Endothelial cell of umbilical vein (primary cell): ENCODE data around the gene SYNM. TPM values are rescaled to one million over a fixed set of nuclear protein-coding genes. Genes with fewer than 3 reads are reported as not detected.

Experiments
- BruUV-seq: library from RNA; stranded (reverse); fragments of 400-500 nt; replicated peaks from 2 replicates; lab custom pipeline; 2021; lab: Mats Ljungman, UMichigan
- CTCF ChIA-PET: fragments of 300-600, 350-600 bp; sonication (Branson Sonifier 250); formaldehyde crosslinking; loops from one replicate; lab custom pipeline; 2021; ENCODE audit warnings: antibody characterized with exemption, inconsistent platforms; lab: Charles Lee
- POLR2A ChIA-PET: fragments of 300-600, 350-600 bp; sonication (Branson Sonifier 250); formaldehyde crosslinking; loops from one replicate; lab custom pipeline; 2021; ENCODE audit warnings: antibody characterized with exemption, inconsistent platforms; lab: Charles Lee
- DNase-seq: peaks from one replicate; pipeline ENCODE4 v3.0.0-alpha.2; 2011; ENCODE audit warnings: low read depth, low spot score
- FAIRE-seq: peaks from 2 replicates; lab custom pipeline; 2011; peaks lifted over from hg19 to GRCh38; lab: Jason Lieb, UNC
- H2AFZ ChIP-seq: 2 replicates; pipeline ENCODE4 v1.6.0; 2012; ENCODE audit warnings: low read depth, low read length, control low read depth, inconsistent platforms
- H3K27ac ChIP-seq: 2 replicates; pipeline ENCODE4 v1.5.1; 2011; ENCODE audit warnings: low read depth, mild to moderate bottlenecking, control low read depth, low read length, moderate library complexity; ENCODE audit not compliant: insufficient read depth
- H3K27me3 ChIP-seq, 2 experiments: 2 replicates each; pipeline versions ENCODE4 v1.6.0 to v1.6.1; 2011; ENCODE audit warnings: low read length in 2 of 2, mixed read lengths in 1 of 2; ENCODE audit not compliant: control insufficient read depth in 2 of 2, insufficient read depth in 2 of 2
- H3K36me3 ChIP-seq, 2 experiments: 2 replicates in 1 of 2; 3 replicates in 1 of 2; pipeline ENCODE4 v1.5.1; 2011; ENCODE audit warnings: low read length in 2 of 2, mild to moderate bottlenecking in 1 of 2, moderate library complexity in 1 of 2; ENCODE audit not compliant: control insufficient read depth in 2 of 2, insufficient read depth in 2 of 2; ENCODE audit errors: extremely low read depth in 1 of 2
- H3K4me1 ChIP-seq: 3 replicates; pipeline ENCODE4 v1.5.1; 2011; ENCODE audit warnings: mild to moderate bottlenecking, low read length; ENCODE audit not compliant: control insufficient read depth, insufficient read depth; ENCODE audit errors: extremely low read depth
- H3K4me2 ChIP-seq: 2 replicates; pipeline ENCODE4 v1.6.1; 2011; ENCODE audit warnings: low read length, control low read depth, mixed read lengths; ENCODE audit not compliant: insufficient read depth
- H3K4me3 ChIP-seq, 3 experiments: fragments of 200-600 bp in 1 of 3; sonication (generic), shearing (Covaris generic) in 1 of 3; replicated peaks in 1 of 3; 2 replicates each; pipeline ENCODE4 v1.5.1; 2011 to 2016; ENCODE audit warnings: control low read depth in 3 of 3, low read length in 3 of 3, mild to moderate bottlenecking in 2 of 3, inconsistent platforms in 1 of 3, low read depth in 1 of 3, moderate library complexity in 1 of 3; ENCODE audit not compliant: insufficient read depth in 1 of 3
- H3K79me2 ChIP-seq: 2 replicates; pipeline ENCODE4 v1.6.0; 2012; ENCODE audit warnings: low read length, inconsistent platforms; ENCODE audit not compliant: control insufficient read depth, insufficient read depth
- H3K9ac ChIP-seq: replicated peaks from 2 replicates; pipeline ENCODE3; 2011; ENCODE audit warnings: low read length, control low read depth; ENCODE audit not compliant: insufficient read depth; ENCODE audit errors: extremely low read depth
- H3K9me1 ChIP-seq: replicated peaks from 3 replicates; pipeline ENCODE4 v1.6.0; 2011; ENCODE audit warnings: mild to moderate bottlenecking, low read length; ENCODE audit not compliant: control insufficient read depth, insufficient read depth; ENCODE audit errors: extremely low read depth
- H3K9me3 ChIP-seq: replicated peaks from 2 replicates; pipeline ENCODE4 v1.5.1; 2012; ENCODE audit warnings: low read length, inconsistent platforms; ENCODE audit not compliant: control insufficient read depth, insufficient read depth
- H4K20me1 ChIP-seq: replicated peaks from 2 replicates; pipeline ENCODE3; 2011; ENCODE audit warnings: mild to moderate bottlenecking, low read length; ENCODE audit not compliant: control insufficient read depth, insufficient read depth; ENCODE audit errors: extremely low read depth
- EZH2 ChIP-seq: IDR thresholded peaks from 2 replicates; pipeline ENCODE4 v1.6.1; 2012; ENCODE audit warnings: borderline replicate concordance, low read depth, mild to moderate bottlenecking, moderate library complexity, low read length, inconsistent platforms; ENCODE audit not compliant: severe bottlenecking
- GATA2 ChIP-seq: IDR thresholded peaks from 2 replicates; pipeline ENCODE4 v1.7.0; 2011; ENCODE audit warnings: low read depth, mild to moderate bottlenecking, moderate library complexity, mixed read lengths, low read length; ENCODE audit not compliant: insufficient read length, insufficient read depth
- JUN ChIP-seq: IDR thresholded peaks from 2 replicates; pipeline ENCODE4 v1.6.1; 2011; ENCODE audit warnings: borderline replicate concordance, low read depth; ENCODE audit not compliant: insufficient read length, insufficient read depth
- MAX ChIP-seq: IDR thresholded peaks from 2 replicates; pipeline ENCODE4 v1.6.1; 2011; ENCODE audit not compliant: insufficient read depth, insufficient read length
- POLR2A ChIP-seq: IDR thresholded peaks from 2 replicates; pipeline ENCODE4 v1.6.1; 2012; ENCODE audit warnings: low read depth, mild to moderate bottlenecking, control low read depth, low read length
- POLR2AphosphoS5 ChIP-seq: IDR thresholded peaks from 2 replicates; pipeline ENCODE4 v1.6.1; 2012; ENCODE audit warnings: low read depth, mild to moderate bottlenecking, control low read depth, low read length, moderate library complexity; ENCODE audit not compliant: insufficient read depth
- dilution Hi-C: fragments of 300-500 bp; cut with MboI; formaldehyde crosslinking; loops from one replicate; pipeline ENCODE4 v1.15.0; 2019; ENCODE audit warnings: low sequenced_read_pairs; ENCODE audit not compliant: extremely low pct_ligation_motif_present
- intact Hi-C: fragments of 100-400 bp; cut with micrococcal nuclease; formaldehyde crosslinking; loops from one replicate; pipeline ENCODE4 v1.10.0; 2022
- polyA plus RNA-seq, 4 experiments: library from polyadenylated mRNA; depleted of rRNA in 3 of 4; stranded (reverse) in 3 of 4; unstranded in 1 of 4; fragments of >200 nt; gene quantifications; 2 replicates each; pipeline versions ENCODE4 v1.2.1 to v1.2.3, GENCODE V29; 2011 to 2012; ENCODE audit warnings: missing spikeins in 1 of 4
- total RNA-seq: library from RNA; stranded (reverse); gene quantifications from 2 replicates; pipeline ENCODE4 v1.2.3, GENCODE V29; 2021

The SYNM gene
- total and polyA plus RNA-seq, 2 donors (not counting 3 experiments of a cell fraction or from before 2014, with no cell fraction given) = 3.7 to 10.2 TPM

DNA sequence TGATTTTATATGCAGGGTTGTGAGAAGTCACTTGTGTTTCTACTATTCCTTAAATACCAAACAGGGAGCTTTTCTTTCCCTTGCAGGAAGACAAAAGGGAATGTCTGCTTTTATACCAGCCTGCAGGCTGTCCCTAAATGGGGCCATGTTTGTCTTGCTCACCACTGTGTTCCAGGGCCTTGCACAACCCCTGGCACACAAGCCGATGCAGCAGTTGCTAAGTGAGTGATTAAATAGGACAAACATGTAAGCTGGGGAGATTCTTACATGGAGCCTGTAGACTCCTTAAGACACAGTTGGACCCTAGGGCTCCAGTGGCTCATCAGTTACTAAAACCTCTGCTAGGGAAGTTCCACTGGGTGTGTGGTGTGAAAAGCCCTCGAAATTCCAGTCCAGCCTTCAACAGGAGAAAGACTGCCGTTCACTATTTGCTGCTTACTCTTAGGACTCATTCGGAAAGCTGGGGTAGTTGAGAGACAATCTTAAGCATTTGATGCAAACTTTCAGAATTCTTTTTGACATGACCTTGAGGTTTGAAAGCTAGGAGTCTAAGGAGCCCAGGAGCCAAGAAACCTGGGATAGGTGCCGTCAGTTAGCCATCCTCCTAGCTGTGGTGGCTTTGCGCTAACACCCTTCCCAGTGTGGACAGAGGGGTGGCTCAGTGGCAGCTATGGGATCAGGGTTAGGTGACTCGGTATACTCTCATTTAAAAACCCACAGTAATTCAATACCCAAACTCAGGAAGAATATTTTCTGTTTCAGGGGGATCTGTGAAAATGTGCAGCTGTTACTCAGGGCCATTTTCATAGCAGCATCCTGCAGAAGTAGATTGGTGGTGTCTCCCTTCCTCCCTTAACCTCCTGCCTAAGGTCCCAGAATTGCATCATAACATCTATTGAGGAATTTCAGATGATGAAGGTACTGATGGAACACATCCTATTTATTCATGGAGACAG, 39.1 kb downstream of the SYNM start:
- no TSS peak for BruUV-seq
- H2AFZ ChIP-seq = no peak overlapping the region
- no peak overlapping the region for H3K27ac ChIP-seq
- H3K9ac ChIP-seq = no peak overlapping the region
- FAIRE-seq (no peak), DNase-seq (no peak)
- peaks cover 0 to 2% of the 10 kb centered on the region in 2 experiments for H3K36me3 ChIP-seq
- CTCF ChIA-PET = interaction anchor here (1.1 to 1.7 kb wide), 3 partner anchors 12 to 44 kb away, joined by 3 to 7 read pairs (median 4); no protein-coding TSS in a partner anchor
- H3K4me3 ChIP-seq = no peak overlapping the region
- H4K20me1 ChIP-seq = no peaks in the 10 kb centered on the region
- POLR2A ChIA-PET = no interaction called here
- intact Hi-C loops (no loop called here), dilution Hi-C loops (no loop called here)
- H3K9me1 ChIP-seq = no peaks in the 10 kb centered on the region
- no peaks in the 10 kb centered on the region for H3K9me3 ChIP-seq
- H3K79me2 ChIP-seq = no peaks in the 10 kb centered on the region
- TF ChIP-seq JUN = no peak
- TF ChIP-seq GATA2 = no peak
- no peak for TF ChIP-seq POLR2A
- TF ChIP-seq POLR2AphosphoS5 = no peak
- no peak for TF ChIP-seq EZH2
- no peak for TF ChIP-seq MAX
- no peaks in the 10 kb centered on the region for H3K4me1 ChIP-seq
- no peaks in the 10 kb centered on the region for H3K27me3 ChIP-seq
- H3K4me2 ChIP-seq = no peak overlapping the region
